ENCODE data around the gene IKZF3. TPM values are rescaled to one million over a fixed set of nuclear protein-coding genes. Genes with fewer than 3 reads are reported as not detected.

Gene IKZF3
- total and polyA plus RNA-seq, 8 donors: 0.56 to 5.4 (median 1.1) TPM; not detected in 1

DNA sequence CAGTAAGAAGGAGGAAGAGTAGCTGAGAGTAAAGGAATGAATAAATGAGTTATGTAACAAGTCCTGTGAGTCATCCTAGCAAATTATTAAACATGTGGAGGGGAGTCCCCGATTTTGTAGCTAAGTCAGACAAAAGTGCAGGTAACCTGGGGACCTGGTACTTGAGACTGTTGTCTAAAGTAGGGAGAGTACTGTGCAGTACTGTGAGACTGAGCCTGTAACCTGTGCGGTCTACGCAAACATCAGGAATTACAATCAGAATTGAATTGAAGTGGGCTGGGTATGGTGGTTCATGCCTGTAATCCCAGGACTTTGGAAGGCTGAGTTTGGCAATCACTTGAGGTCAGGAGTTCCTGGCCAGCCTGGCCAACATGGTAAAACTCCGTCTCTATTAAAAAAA is 35.7 kb downstream of the IKZF3 start:
- WGBS, 5 donors: 61 to 72% (median 69%) methylated on average over 4 of the region's 4 CpGs

DNA sequence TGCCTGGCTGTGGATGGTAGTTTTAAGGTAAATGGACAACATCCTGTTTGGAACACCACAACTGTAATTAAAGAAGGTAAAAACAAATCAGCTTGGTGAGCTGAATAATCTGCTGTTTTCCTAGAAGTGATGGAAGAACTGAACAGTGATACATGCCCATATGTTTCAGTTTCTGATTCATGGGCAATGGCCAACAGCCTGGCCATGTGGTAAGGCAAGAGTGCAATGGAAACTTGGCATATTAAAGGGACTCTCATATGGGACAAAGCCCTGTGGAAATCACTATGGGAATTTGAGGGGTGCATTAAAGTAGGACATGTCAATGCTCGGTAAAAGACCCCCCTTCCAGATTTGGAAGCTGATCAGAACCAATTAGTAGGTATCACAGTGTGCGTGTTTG is 37.8 kb downstream of the IKZF3 start:
- Histone ChIP-seq H3K27ac (no peak overlapping the region), H3K4me1 (no peaks in the 10 kb centered on the region), H3K9me3 (peaks cover 6 to 19% (median 12%) of the 10 kb centered on the region in 4 donors), H3K27me3 (no peaks in the 10 kb centered on the region), H3K4me3 (no peak overlapping the region), H3K36me3 (peaks cover 0 to 12% (median 0%) of the 10 kb centered on the region in 4 donors)
- 89 to 99% (median 94%) methylated on average over 2 of the region's 2 CpGs for WGBS, 5 donors
- no peak for TF ChIP-seq POLR2AphosphoS5 (IDR thresholded peaks at IDR 0.05)
- TF ChIP-seq POLR2A (IDR thresholded peaks at IDR 0.05): no peak
- TF ChIP-seq, protein P1, sequence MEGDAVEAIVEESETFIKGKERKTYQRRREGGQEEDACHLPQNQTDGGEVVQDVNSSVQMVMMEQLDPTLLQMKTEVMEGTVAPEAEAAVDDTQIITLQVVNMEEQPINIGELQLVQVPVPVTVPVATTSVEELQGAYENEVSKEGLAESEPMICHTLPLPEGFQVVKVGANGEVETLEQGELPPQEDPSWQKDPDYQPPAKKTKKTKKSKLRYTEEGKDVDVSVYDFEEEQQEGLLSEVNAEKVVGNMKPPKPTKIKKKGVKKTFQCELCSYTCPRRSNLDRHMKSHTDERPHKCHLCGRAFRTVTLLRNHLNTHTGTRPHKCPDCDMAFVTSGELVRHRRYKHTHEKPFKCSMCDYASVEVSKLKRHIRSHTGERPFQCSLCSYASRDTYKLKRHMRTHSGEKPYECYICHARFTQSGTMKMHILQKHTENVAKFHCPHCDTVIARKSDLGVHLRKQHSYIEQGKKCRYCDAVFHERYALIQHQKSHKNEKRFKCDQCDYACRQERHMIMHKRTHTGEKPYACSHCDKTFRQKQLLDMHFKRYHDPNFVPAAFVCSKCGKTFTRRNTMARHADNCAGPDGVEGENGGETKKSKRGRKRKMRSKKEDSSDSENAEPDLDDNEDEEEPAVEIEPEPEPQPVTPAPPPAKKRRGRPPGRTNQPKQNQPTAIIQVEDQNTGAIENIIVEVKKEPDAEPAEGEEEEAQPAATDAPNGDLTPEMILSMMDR (IDR thresholded peaks at IDR 0.05): no peak
- no peak for TF ChIP-seq EP300 (IDR thresholded peaks at IDR 0.05)
- intact Hi-C loops (cut with DNase I; ENCODE audit: low total_unique reads): no loop called here
- no peak for DNase-seq

More for the DNA sequence above, 35.7 kb downstream of the IKZF3 start:
- Histone ChIP-seq H3K4me3 (no peak overlapping the region), H3K27ac (no peak overlapping the region), H3K27me3 (no peaks in the 10 kb centered on the region), H3K36me3 (peaks cover 0 to 9% (median 0%) of the 10 kb centered on the region in 4 donors), H3K4me1 (no peaks in the 10 kb centered on the region), H3K9me3 (peaks cover 5 to 12% (median 9%) of the 10 kb centered on the region in 4 donors)
- TF ChIP-seq, protein P1 (IDR thresholded peaks at IDR 0.05): no peak
- TF ChIP-seq POLR2AphosphoS5 (IDR thresholded peaks at IDR 0.05): no peak
- no peak for TF ChIP-seq POLR2A (IDR thresholded peaks at IDR 0.05)
- no peak for TF ChIP-seq EP300 (IDR thresholded peaks at IDR 0.05)
- peak in 1 of 2 donors; percentile 25 for DNase-seq
- intact Hi-C loops (cut with DNase I; ENCODE audit: low total_unique reads): no loop called here

DNA sequence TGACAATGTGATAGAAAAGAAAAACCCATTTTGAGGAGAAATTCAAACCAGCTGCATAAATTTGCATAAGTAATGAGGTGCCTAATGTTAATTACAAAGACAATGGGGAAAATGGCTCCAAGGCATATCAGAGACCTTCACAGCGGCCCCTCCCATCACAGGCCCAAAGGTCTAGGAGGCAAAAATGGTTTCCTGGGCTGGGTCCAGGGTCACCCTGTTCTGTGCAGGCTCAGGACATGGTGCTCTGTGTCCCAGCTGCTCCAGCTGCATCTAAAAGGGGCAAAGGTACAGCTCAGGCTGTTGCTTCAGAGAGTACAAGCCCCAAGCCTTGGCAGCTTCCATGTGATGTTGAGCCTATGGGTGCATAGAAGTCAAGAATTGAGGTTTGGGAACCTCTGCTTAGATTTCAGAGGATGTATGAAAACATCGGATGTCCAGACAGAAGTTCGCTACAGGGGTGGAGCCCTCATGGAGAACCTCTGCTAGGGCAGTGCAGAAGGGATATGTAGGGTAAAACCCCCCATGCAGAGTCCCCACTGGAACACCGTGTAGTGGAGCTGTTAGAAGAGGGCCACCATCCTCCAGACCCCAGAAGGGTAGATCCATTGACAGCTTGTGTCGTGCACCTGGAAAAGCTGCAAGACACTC is 40.6 kb downstream of the IKZF3 start:
- 89 to 96% (median 93%) methylated on average over 5 of the region's 5 CpGs for WGBS, 5 donors
- intact Hi-C loops (cut with DNase I; ENCODE audit: low total_unique reads): no loop called here

DNA sequence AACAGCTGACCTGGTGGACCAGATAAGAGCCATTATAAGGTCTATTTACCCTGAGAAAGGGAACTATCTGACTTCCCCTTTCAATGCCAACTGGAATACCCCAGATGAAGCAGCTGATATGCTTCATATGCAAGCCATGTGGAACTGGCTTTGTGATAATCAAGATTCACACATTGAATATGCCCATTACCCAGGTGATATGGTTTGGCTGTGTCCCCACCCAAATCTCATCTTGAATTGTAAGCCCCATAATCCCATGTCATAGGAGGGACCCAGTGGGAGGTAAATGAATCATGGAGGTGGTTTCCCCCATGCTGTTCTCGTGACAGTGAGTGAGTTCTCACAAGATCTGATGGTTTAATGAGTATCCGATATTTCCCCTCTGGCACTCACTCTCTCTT is 42.1 kb downstream of the IKZF3 start:
- no peak for TF ChIP-seq EP300 (IDR thresholded peaks at IDR 0.05)
- TF ChIP-seq, protein P1 (IDR thresholded peaks at IDR 0.05): no peak
- no peak for TF ChIP-seq POLR2AphosphoS5 (IDR thresholded peaks at IDR 0.05)
- TF ChIP-seq POLR2A (IDR thresholded peaks at IDR 0.05): no peak
- peaks cover 6 to 19% (median 12%) of the 10 kb centered on the region in 4 donors for H3K9me3 ChIP-seq
- no peak overlapping the region for H3K27ac ChIP-seq
- intact Hi-C loops (cut with DNase I; ENCODE audit: low total_unique reads): no loop called here
- H3K4me3 ChIP-seq: no peak overlapping the region
- no peaks in the 10 kb centered on the region for H3K4me1 ChIP-seq
- no peaks in the 10 kb centered on the region for H3K27me3 ChIP-seq
- WGBS, 5 donors: 82 to 89% (median 87%) methylated on average over 2 of the region's 2 CpGs
- DNase-seq: no peak
- peaks cover 0 to 12% (median 0%) of the 10 kb centered on the region in 4 donors for H3K36me3 ChIP-seq

More for the DNA sequence above, 40.6 kb downstream of the IKZF3 start:
- TF ChIP-seq POLR2AphosphoS5 (IDR thresholded peaks at IDR 0.05) (no peak), EP300 (IDR thresholded peaks at IDR 0.05) (no peak), POLR2A (IDR thresholded peaks at IDR 0.05) (no peak)
- TF ChIP-seq, protein P1 (IDR thresholded peaks at IDR 0.05): no peak
- Histone ChIP-seq H3K9me3 (peaks cover 6 to 19% (median 12%) of the 10 kb centered on the region in 4 donors), H3K4me3 (no peak overlapping the region), H3K4me1 (no peaks in the 10 kb centered on the region), H3K27me3 (no peaks in the 10 kb centered on the region), H3K36me3 (peaks cover 0 to 12% (median 0%) of the 10 kb centered on the region in 4 donors), H3K27ac (no peak overlapping the region)
- DNase-seq: no peak

Measured in stomach (tissue), 9 donors.